GM12891 (cell line): ENCODE measurements around the gene ATXN2L.
"Not testable (repeated sequence)": the region's sequence is repeated elsewhere in the genome, so short reads cannot be mapped to it uniquely, and the experiment has no call there.

ENCODE experiments used
- POLR2A ChIP-seq: IDR thresholded peaks from 2 replicates; pipeline ENCODE4 v1.6.1; 2011; ENCODE audit warnings: low read depth, low read length, control low read depth
- POLR2AphosphoS5 ChIP-seq: IDR thresholded peaks from 2 replicates; pipeline ENCODE4 v1.6.1; 2011; ENCODE audit warnings: low read depth, low read length, control low read depth
- SPI1 ChIP-seq: IDR thresholded peaks from 2 replicates; pipeline ENCODE4 v1.6.1; 2011; ENCODE audit warnings: low read depth, low read length, control low read depth
- TAF1 ChIP-seq: IDR thresholded peaks from 2 replicates; pipeline ENCODE4 v1.6.1; 2011; ENCODE audit warnings: low read depth, low read length, control low read depth

GRCh38 chr16:28807445-28808120 lies 15.2 kb upstream of the ATXN2L start:
- not testable (repeated sequence) for TF ChIP-seq POLR2A, POLR2AphosphoS5, SPI1, TAF1
